ENCODE results near the gene ZNF639. TPM values are rescaled to one million over a fixed set of nuclear protein-coding genes. Genes with fewer than 3 reads are reported as not detected.

Gene ZNF639
- total RNA-seq, 6 experiments from 2014 or later: 12.0 to 20.7 (median 14.7) TPM

DNA sequence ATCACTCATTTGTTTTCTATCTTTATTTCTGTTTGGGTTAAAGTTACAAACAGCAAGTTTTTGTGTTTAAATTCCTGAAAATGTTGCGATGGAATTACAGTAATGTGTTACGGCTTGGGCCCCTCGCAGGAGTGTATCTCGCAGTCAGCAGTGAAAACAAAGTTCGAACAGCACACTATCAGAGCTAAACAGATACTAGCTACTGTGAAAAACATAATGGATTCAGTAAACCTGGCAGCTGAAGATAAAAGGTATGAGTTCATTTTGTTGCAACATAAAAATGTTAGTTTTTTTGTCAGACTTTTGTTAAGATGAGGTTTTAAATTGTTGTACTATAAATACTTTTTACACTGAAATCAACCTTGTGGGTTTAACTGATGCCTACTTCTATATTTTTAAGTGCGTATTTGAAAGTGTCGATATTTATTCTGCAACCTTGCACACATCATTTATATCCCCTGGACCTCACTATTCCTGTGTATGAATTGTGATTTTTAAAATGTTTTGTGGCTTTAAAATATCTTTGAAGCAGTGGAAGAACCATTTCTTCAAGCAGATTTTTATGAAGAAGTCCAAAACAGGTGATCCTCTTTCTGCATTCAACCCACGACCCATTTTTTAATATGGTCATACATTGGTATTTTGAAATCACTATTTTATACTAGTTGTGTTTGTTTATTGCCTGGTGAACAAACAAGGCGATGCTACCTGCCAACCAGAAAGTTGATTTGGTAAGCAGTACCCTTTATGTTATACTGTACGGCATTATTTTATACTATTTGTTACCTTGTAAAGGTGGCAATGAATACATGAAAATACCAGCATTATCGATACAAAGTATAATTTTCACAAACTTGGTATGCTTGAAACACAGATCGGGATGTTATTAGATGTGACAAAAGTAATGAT lies 52.5 kb downstream of the ZNF639 start:
- ATAC-seq (no peak), DNase-seq (no peak)
- intact Hi-C loops (cut with DNase I): no loop called here
- H3K4me1 ChIP-seq: no peaks in the 10 kb centered on the region
- no peaks in the 10 kb centered on the region for H3K9me3 ChIP-seq
- WGBS (ENCODE audit: insufficient coverage, low coverage, low lambda C conversion rate, missing lambda C conversion rate): 87% methylated on average over 12 of the region's 12 CpGs
- H3K27me3 ChIP-seq: no peaks in the 10 kb centered on the region
- no peak overlapping the region for H3K27ac ChIP-seq
- peaks cover 0 to 56% (median 5%) of the 10 kb centered on the region in 4 donors for H3K36me3 ChIP-seq
- no peak overlapping the region for H3K4me3 ChIP-seq
- TF ChIP-seq, protein P1, sequence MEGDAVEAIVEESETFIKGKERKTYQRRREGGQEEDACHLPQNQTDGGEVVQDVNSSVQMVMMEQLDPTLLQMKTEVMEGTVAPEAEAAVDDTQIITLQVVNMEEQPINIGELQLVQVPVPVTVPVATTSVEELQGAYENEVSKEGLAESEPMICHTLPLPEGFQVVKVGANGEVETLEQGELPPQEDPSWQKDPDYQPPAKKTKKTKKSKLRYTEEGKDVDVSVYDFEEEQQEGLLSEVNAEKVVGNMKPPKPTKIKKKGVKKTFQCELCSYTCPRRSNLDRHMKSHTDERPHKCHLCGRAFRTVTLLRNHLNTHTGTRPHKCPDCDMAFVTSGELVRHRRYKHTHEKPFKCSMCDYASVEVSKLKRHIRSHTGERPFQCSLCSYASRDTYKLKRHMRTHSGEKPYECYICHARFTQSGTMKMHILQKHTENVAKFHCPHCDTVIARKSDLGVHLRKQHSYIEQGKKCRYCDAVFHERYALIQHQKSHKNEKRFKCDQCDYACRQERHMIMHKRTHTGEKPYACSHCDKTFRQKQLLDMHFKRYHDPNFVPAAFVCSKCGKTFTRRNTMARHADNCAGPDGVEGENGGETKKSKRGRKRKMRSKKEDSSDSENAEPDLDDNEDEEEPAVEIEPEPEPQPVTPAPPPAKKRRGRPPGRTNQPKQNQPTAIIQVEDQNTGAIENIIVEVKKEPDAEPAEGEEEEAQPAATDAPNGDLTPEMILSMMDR (IDR thresholded peaks at IDR 0.05): no peak
- no peak for TF ChIP-seq POLR2A (IDR thresholded peaks at IDR 0.05)

GRCh38 chr3:179376474-179376873 lies 53.6 kb downstream of the ZNF639 start:
- 100% methylated on average over 1 of the region's 1 CpG for WGBS (ENCODE audit: insufficient coverage, low coverage, low lambda C conversion rate, missing lambda C conversion rate)
- Histone ChIP-seq H3K9me3 (no peaks in the 10 kb centered on the region), H3K36me3 (peaks cover 0 to 60% (median 8%) of the 10 kb centered on the region in 4 donors), H3K4me3 (no peak overlapping the region), H3K27ac (no peak overlapping the region), H3K27me3 (no peaks in the 10 kb centered on the region), H3K4me1 (no peaks in the 10 kb centered on the region)
- DNase-seq: no peak
- no peak for ATAC-seq
- no peak for TF ChIP-seq POLR2A (IDR thresholded peaks at IDR 0.05)
- TF ChIP-seq, protein P1 (IDR thresholded peaks at IDR 0.05): no peak
- intact Hi-C loops (cut with DNase I): no loop called here

Other genes starting within 250 kb of the ZNF639 start
- 10 to 100 TPM in 3 of 6 experiments, 1 to 10 TPM in 3; 6.5 to 13.1 (median 11.2) TPM for gene PIK3CA, start 174.7 kb upstream of the ZNF639 start, total RNA-seq
- gene KCNMB3, start 71.9 kb upstream of the ZNF639 start, total RNA-seq: 1 to 10 TPM; 1.4 to 2.3 (median 1.7) TPM
- gene MFN1, start 24.7 kb downstream of the ZNF639 start, total RNA-seq: 10 to 100 TPM; 12.2 to 24.6 (median 20.3) TPM
- gene GNB4, start 128.4 kb downstream of the ZNF639 start, total RNA-seq: 1 to 10 TPM; 2.9 to 9.5 (median 5.2) TPM
- gene ACTL6A, start 239.9 kb downstream of the ZNF639 start, total RNA-seq: 10 to 100 TPM; 10.6 to 38.0 (median 15.5) TPM

Measured in right lobe of liver (tissue), 6 donors.